Kidney epithelial cell (primary cell): ENCODE results near the gene AK2. TPM values are rescaled to one million over a fixed set of nuclear protein-coding genes. Genes with fewer than 3 reads are reported as not detected.
"Not testable (repeated sequence)": the region's sequence is repeated elsewhere in the genome, so short reads cannot be mapped to it uniquely, and the experiment has no call there.

ENCODE experiments used
- DNase-seq: peaks from one replicate; pipeline ENCODE4 v3.0.0-alpha.2; 2010; ENCODE audit warnings: low read depth
- H3K27me3 ChIP-seq: 2 replicates; pipeline ENCODE4 v1.6.0; 2011; ENCODE audit warnings: low read length; ENCODE audit not compliant: control insufficient read depth, insufficient read depth
- H3K36me3 ChIP-seq: 2 replicates; pipeline ENCODE4 v1.5.1; 2011; ENCODE audit warnings: low read length; ENCODE audit not compliant: control insufficient read depth, insufficient read depth
- H3K4me3 ChIP-seq: 2 replicates; pipeline ENCODE4 v1.5.1; 2011; ENCODE audit warnings: low read depth, mild to moderate bottlenecking, control low read depth, low read length
- CTCF ChIP-seq: IDR thresholded peaks from 2 replicates; pipeline ENCODE4 v1.5.1; 2011; ENCODE audit warnings: mild to moderate bottlenecking, moderate library complexity, low read length, control low read depth, inconsistent platforms; ENCODE audit not compliant: insufficient read depth, poor library complexity, severe bottlenecking
- total RNA-seq: library from RNA; depleted of rRNA; stranded (reverse); fragments of >200 nt; gene quantifications from 2 replicates; pipeline ENCODE4 v1.2.3, GENCODE V29; 2015

AK2 gene
- total RNA-seq, 1 donor from 2014 or later, result 161 TPM

DNA sequence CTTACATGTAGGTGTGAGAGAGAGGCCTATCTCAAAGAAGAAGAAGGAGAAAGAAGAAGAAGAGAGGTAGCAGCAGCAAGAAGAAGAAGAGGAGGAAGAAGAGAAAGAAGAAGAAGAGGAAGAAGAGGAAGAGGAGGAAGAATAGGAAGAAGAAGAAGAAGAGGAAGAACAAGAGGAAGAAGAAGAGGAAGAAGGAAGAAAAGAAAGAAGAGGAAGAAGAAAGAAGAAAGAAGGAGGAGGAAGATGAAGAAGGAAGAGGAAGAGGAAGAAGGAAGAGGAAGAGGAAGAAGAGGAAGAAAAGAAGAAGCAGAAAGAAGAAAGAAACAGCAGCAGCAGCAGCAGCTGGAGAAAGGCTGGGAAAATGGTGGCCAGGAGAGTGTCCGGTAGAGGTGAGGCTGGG is 33.9 kb upstream of the AK2 start:
- no peak for DNase-seq
- H3K27me3 ChIP-seq, result no peaks in the 10 kb centered on the region
- H3K36me3 ChIP-seq, result no peaks in the 10 kb centered on the region
- H3K4me3 ChIP-seq, result no peak overlapping the region
- TF ChIP-seq CTCF, result no peak

- H3K36me3 ChIP-seq, H3K27me3 ChIP-seq, H3K4me3 ChIP-seq, DNase-seq: not testable (repeated sequence)
Measured at GRCh38 chr1:33068108-33068507, 31.4 kb upstream of the AK2 start.

DNA sequence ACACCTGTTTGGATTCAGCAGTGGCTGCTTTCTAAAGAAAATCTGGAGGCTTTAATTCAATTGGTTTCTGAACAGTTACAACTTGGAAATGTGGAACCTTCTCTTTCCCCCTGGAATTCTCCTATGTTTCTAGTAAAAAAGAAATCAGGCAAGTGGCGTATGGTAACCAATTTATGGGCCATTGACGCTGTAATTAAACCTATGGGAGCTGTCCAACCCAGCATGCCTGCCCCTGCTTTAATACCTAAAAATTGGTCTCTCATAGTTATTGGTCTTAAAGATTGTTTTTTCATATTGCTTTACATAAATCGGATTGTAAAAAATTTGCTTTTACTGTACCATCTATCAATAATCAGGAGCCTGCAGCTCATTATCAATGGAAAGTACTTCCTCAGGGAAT is 29.8 kb upstream of the AK2 start:
- H3K36me3 ChIP-seq, H3K4me3 ChIP-seq, DNase-seq, H3K27me3 ChIP-seq: not testable (repeated sequence)

DNA sequence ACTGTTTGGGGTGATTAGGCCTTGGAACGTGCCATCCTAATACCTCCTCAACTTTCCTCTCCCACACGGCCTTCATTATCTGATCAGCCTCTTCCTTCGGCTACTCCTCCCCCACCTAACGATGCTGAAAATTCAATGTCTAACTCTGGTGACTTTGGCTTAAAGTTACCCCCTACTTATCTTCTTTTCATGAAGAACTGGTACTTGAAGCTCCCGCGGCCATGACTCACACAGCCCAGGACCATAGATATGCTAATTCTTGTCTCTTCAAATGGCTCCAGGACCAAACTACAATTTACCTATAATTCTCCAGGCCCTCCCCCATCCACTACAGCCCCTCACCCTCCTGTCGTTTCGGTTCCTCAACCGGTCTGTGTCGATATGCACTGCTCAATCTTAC is 28.6 kb upstream of the AK2 start:
- H3K27me3 ChIP-seq, result no peaks in the 10 kb centered on the region
- DNase-seq, result no peak
- TF ChIP-seq CTCF, result no peak
- H3K4me3 ChIP-seq, result no peak overlapping the region
- H3K36me3 ChIP-seq, result no peaks in the 10 kb centered on the region

GRCh38 chr1:33064284-33064683 is 27.6 kb upstream of the AK2 start:
- H3K36me3 ChIP-seq, DNase-seq, H3K27me3 ChIP-seq, H3K4me3 ChIP-seq: not testable (repeated sequence)

GRCh38 chr1:33061834-33062233 is 25.2 kb upstream of the AK2 start:
- TF ChIP-seq CTCF, result no peak
- H3K4me3 ChIP-seq, result no peak overlapping the region
- H3K36me3 ChIP-seq, result no peaks in the 10 kb centered on the region
- no peak for DNase-seq
- H3K27me3 ChIP-seq, result no peaks in the 10 kb centered on the region

DNA sequence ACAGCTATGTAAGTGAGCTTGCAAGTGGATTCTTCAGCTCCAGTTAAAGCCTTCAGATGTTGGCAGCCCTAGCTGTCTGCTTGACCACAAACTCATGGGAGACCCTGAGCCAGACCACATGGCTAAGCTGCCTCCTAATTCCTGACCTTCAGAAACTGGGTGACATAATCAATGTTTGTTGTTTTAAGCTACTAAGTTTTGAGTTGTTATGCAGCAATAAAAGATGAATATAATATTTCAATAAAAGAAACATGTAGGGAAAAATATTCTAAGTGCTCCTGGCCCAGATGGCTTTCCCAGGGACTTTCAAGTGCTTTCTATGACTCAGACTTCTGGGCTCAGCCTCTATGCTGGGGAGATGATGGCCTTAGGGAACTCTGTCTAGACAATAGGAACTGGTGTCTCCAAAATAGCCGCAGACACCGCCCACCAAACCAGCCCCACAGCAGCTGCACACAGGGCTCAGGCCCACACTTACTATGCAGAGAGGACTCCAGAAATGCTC is 23.9 kb upstream of the AK2 start:
- no peak for TF ChIP-seq CTCF
- Histone ChIP-seq H3K36me3 (no peaks in the 10 kb centered on the region), H3K27me3 (no peaks in the 10 kb centered on the region), H3K4me3 (no peak overlapping the region)
- DNase-seq, result no peak
